NCI-H1436 (cell line): Measurements from ENCODE around the gene SND1.

ENCODE experiments used
- DNase-seq: peaks from one replicate; lab custom pipeline; 2025; lab: John Stamatoyannopoulos, UW

The SND1 gene

DNA sequence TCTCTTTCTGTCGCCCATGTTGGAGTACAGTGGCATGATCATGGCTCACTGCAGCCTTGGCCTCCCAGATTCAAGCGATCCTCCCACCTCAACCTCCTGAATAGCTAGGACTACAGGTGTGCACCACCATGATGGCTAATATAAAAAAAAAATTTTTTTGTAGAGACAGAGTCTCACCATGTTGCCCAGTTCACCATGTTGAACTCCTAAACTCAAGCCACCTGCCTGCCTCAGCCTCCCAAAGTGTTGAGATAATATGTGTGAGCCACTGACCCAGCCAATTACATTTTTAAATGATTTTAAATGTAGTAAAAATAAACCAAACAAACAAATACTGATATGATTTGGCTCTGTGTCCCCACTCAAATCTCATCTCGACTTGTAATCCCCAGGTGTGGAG, 487.4 kb downstream of the SND1 start:
- DNase-seq: no peak

GRCh38 chr7:128141683-128142195, 489.7 kb downstream of the SND1 start:
- DNase-seq: no peak
